ENCODE results near the gene RGP1.

Gene RGP1

GRCh38 chr9:35748858-35749514, at the start of gene RGP1, which contains the start of gene GBA2:
Gene RGP1 (plus strand): TSS chr9:35749287. CDS start chr9:35749756, 469 bp downstream.
Gene GBA2 (minus strand): TSS chr9:35749228. CDS start chr9:35748704, 524 bp downstream.
- no peak for DNase-seq (ENCODE audit: low read depth)

DNA sequence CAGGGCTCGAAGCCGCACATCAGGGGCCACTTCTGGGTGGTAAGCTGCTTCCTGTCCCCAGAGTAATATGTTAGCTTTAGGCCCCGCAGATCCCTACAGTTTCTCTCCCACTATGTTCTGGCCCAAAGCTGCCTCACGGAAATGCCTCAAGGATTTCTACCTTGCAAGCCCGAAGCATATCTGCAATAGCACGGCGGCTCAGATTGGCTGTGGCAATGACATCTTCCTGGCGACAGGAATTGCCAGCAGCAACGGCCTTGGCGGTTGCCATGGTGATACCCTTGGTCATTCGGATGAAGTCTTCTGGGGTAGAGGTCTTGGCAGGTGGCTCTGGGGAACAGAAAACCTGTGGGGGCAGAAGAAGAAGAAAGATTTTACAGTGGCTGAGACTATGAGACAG, 49.1 kb upstream of the RGP1 start:
- DNase-seq (ENCODE audit: low read depth), result no peak

DNA sequence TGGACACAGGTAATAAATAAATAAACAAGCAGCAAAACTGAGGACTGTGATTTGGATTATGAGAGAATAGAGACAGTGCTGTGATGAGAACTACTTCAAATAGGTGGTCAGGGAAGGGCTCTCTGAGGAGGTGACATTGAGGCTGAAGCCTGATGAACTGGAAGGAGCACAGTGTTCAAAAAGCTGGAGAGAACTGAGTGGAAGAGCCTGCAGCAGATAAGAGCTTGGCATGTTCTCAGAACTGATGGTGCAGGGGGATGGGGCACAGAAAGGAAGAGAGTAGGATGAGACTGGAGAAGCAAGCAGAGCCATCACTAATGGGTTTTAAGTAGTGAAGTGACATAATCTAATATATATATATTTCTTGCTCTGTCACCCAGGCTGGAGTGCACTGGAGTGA, 48.1 kb upstream of the RGP1 start:
- no peak for DNase-seq (ENCODE audit: low read depth)

DNA sequence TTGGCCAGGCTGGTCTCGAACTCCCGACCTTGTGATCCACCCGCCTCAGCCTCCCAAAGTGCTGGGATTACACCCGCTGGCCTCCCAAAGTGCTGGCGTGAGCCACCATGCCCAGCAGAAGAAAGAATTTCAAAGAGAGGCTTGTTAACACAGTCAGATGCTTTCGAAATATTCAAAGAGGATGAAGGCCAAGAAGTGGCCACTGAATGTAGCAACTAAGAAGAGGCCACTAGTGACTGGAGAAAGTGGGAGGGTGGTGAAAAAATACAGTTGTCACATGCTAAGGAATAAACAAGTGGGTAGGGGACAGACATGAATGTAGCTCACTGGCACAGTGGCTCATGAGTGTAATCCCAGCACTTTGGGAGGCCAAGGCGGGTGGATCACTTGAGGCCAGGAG, 46.4 kb upstream of the RGP1 start:
- DNase-seq (ENCODE audit: low read depth), result no peak

DNA sequence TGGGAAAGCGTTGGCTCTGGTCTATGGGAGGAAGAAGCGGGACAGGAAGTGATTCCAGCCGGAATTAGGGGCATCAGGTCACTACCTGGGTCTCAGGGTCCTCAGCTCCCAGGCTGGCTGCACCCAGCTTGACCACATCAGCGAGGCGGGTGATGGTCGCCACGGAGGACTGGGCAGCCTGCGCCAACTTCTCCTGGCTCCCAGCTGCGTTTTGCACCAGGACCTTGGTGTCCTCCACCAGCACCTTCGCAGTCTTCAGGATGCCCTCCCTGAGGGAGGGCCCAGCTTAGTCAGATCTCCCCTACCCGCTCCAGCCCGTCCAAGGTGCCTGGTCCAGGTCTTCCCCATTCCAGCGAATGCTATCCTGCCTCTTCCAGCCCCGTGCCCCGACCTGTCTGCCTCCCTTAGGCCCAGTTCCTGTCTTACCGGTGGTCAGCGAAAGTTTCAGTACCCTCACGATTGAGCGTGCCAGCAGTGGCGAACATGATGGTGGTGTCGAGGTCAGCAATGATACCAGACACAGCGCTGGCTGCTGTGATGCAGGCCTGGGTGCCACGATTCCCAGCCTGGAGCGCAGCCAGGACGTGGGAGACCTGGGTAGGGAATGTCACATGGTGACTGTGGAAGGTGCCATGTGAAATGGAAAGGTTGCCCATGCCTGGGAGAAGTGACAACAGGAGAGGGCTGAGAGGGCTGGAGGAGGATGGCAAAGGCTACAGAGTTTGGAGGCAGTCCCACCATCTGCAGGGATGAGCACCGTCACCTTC, 45.0 kb upstream of the RGP1 start:
- no peak for DNase-seq (ENCODE audit: low read depth)

DNA sequence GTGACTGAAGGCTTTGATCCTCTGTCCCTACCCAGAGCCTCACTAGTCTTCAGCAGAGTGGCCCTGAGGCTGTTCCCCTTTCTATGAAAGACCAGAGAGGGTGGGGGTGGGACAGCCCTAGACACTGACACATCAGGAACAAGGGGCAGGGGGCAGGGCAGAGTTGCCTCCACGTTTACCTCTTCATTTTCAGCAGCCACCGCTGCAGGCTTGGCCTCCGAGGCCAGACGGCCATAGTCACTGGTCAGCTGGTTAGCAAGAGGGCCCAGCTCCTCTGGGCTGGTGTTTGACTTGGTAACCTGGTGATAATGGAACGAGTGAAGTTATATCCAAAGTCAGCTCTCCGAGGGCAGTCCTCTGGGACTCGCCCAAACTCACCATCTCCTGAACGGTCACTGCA, 43.7 kb upstream of the RGP1 start:
- no peak for DNase-seq (ENCODE audit: low read depth)

- no peak for DNase-seq (ENCODE audit: low read depth)
Observed at GRCh38 chr9:35705836-35706430, 43.2 kb upstream of the RGP1 start.

- no peak for DNase-seq (ENCODE audit: low read depth)
Observed at GRCh38 chr9:35706951-35707350, 42.1 kb upstream of the RGP1 start.

- no peak for DNase-seq (ENCODE audit: low read depth)
Observed at GRCh38 chr9:35708146-35708545, 40.9 kb upstream of the RGP1 start.

- no peak for DNase-seq (ENCODE audit: low read depth)
Observed at GRCh38 chr9:35710818-35711500, 38.1 kb upstream of the RGP1 start.

- no peak for DNase-seq (ENCODE audit: low read depth)
Observed at GRCh38 chr9:35711501-35712428, 37.3 kb upstream of the RGP1 start.

DNA sequence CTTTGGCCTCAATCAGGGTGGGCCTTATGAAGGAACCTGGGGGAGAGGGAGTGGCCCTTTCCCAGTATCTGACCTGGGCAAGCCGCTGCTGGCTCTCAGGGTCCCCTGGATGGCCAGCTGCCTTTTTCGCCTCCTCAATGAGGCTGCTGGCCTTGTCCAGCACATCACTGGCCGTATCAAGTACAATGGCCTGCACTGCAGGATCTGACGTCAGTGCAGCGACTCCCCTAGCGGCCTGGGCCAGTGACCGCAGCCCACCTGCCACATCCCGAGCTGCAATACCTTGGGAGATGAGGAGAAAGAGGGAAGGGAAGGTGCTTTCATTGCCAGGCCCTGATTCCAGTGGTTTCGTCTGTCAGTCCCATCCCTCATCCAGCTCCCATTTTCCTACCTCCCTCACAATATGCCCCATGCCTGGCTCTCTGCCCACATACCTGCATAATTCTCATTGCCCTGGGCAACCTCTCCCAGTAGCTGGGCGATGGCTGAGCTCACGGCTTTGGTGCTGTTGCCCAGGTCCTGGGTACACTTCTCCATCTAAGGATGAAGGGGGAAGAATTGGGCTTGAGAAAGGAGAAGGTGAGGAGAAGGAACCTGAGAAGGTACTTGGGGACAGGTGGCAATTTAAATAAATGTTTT, 36.2 kb upstream of the RGP1 start:
- DNase-seq (ENCODE audit: low read depth), result no peak

DNA sequence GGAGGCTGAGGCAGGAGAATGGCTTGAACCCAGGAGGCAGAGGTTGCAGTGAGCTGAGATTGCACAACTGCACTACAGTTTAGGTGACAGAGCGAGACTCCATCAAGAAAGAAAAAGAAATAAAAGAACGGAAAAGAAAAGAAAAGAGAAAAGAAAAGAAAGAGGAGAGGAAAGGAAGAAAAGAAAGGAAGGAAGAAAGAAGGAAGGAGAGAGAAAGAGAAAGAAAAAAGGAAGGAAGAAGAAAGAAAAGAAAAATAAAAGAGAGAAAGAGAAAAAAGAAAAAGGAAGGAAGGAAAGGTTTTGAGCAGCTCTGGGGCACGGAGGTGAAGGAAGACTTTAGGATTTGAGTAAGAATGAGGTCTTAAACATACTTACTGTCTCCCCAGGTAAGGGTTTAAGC, 35.5 kb upstream of the RGP1 start:
- DNase-seq (ENCODE audit: low read depth), result no peak

- no peak for DNase-seq (ENCODE audit: low read depth)
Observed at GRCh38 chr9:35714123-35714522, 35.0 kb upstream of the RGP1 start.

DNA sequence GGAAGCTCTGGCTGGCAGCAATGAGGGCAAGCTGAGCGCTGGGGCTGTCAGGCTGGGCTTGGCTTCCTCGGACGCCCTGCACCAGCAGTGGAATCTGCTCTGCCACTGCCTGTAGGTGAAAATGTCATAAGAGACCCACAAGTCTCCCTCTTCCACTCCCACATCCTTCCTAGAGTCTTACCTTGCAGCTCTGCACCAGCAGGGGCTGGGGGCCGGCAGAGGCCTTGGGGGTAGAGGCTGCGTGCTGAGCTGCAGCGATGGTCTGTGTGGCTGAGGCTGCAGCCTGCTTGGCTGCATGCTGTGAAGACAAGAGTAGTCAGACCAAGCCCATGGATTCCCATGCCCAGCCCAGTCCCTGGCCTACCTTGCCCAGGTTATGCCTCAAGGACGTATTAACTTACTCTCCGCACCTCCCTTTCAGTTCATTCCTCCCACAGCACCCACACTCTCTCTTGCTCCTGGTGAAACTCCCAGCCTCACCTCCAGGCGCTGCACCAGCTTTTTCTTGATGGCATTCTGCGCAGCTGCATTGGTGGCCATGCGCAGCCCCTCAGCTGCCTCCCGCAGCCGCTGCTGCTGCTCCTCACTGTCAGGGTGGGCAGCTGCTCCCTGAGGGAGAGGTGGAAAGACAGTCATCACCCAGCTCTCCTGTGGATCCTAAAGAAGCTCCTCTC, 34.4 kb upstream of the RGP1 start:
- no peak for DNase-seq (ENCODE audit: low read depth)

- DNase-seq (ENCODE audit: low read depth), result no peak
Observed at GRCh38 chr9:35716230-35716629, 32.9 kb upstream of the RGP1 start.

DNA sequence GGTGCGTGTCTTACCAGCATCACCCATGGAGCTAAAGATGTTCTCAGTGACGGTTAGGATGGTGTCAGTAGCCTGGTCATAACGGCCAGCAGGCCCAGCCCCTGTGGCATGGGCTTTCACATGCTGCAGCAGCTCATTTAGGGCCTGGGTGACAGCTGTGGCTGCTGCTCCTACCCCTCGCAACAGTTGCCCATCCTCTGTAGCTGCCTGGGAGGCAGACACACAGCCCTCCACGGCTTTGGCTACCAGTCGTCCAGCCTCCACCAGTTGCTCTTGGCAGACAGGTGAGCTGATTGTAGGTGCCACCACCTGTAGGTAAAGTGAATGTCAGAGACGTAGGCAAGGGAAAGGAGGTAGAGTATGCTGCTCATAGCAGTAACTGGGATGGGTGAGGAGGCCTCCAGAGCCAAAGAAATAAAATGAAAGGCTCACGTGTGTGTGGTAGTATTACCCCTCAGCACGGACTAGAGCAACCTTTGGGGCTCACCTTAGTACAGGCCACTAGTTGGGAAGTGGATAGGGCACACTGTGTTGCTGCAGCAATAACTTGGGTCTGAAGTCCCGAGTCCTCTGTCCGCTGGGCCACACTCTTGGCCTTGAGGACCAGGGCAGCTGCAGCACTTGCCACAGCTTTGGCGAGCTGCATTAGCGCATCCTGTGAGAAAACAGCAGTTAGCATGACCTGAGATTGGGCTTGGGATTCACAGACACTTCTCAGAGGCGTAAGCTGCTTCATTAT, 31.8 kb upstream of the RGP1 start:
- DNase-seq (ENCODE audit: low read depth), result no peak

DNA sequence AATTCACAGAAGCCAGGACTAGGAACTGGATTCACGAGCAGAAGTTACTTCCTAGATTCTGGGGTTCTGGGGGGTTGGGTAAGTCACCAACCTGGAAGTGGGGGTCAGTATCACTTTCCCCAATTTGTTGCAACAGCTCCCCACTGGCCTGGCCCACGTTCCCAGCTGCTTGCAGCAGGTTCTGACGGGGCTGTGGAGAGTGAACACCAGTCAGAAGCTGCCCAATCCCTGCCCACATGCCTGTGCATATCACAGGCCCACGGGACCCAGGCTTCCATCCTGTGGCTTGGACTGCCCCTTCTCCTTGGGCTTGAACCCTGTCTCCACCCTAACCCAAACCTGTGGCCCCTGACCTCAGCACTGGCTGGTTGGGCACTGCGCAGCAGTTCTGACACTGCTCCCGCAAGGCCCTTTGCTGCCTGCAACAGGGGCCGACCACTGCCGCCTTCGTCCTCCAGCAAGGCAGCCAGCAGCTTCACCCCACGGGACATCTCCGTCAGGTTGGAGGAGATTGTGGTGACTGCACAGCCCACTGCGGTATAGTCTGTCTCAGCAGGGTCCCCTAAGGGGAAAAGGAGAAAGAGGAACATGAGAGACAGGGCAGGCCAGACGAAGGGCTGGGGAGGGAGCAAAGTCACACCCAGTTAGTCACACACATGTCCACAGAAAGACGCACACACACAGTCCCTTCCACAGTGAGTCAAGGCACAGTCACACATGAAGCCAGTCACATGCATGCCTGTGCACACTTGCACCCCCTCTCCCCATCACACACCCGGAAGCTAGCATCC, 30.2 kb upstream of the RGP1 start:
- DNase-seq (ENCODE audit: low read depth), result no peak

- no peak for DNase-seq (ENCODE audit: low read depth)
Observed at GRCh38 chr9:35719546-35719945, 29.5 kb upstream of the RGP1 start.
